HL-60 (cell line): ENCODE results near the gene SLC29A3.

Experiments used
- CTCF ChIP-seq: IDR thresholded peaks from one replicate; pipeline ENCODE4 v1.5.1; 2011; ENCODE audit warnings: low read length, control low read depth, inconsistent platforms; ENCODE audit not compliant: insufficient read depth
- GABPA ChIP-seq: IDR thresholded peaks from 2 replicates; pipeline ENCODE4 v1.6.1; 2012; ENCODE audit warnings: low read depth
- POLR2AphosphoS5 ChIP-seq: IDR thresholded peaks from 2 replicates; pipeline ENCODE4 v1.6.1; 2012; ENCODE audit warnings: low read depth
- REST ChIP-seq: IDR thresholded peaks from 2 replicates; pipeline ENCODE4 v1.6.1; 2012; ENCODE audit warnings: low read depth; ENCODE audit not compliant: insufficient replicate concordance

- TF ChIP-seq REST (no peak), CTCF (no peak), POLR2AphosphoS5 (no peak), GABPA (no peak)
These were observed 39.2 kb downstream of the SLC29A3 start for GRCh38 chr10:71358277-71358676.
